ENCODE data around the gene FHIT. TPM values are rescaled to one million over a fixed set of nuclear protein-coding genes. Genes with fewer than 3 reads are reported as not detected.
"Not testable (repeated sequence)": the region's sequence is repeated elsewhere in the genome, so short reads cannot be mapped to it uniquely, and the experiment has no call there.

FHIT gene
- polyA plus RNA-seq, 1 donor = 5.5 TPM

- DNase-seq = no peak
Measured at GRCh38 chr3:61226166-61226686, 25.0 kb downstream of the FHIT start.

GRCh38 chr3:61224823-61225222, 26.4 kb downstream of the FHIT start:
- DNase-seq = no peak

DNA sequence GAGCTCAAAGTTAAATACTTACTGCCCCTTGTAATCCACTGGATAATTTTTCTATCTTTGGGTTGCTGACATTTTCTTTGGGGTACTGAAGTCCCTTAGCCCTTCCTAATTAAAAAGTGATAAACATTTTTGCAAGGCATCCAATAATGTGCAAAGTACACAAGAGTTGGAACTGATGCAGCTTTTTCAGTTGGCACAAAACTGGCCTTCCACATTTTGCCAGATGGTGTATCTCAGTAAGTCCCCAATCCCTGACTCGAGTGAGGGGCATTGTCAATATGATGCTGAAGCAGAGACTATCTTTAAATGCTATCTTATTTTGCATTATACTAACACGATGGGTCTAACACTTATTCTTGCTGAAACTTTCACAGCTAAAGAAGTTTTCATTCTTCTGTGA, 27.8 kb downstream of the FHIT start:
- no peak for DNase-seq

DNA sequence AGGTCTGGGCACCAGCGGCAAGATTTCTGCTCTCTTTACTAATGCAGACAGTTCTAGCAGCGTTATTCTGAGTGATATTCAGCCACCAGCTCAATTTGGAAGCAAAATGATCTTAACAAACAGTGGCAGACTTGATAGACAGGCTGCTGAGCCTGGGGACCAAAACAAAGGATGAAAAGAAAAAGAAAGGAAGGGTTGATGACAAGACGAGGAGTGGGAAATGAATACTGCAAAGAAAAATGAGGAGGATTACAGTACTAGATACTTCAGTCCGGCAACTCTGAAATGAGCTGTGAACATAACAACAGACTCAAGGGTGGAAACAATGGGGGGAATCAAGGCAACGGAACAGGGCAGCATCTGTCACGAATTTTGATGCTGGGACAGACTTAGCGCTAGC, 28.8 kb downstream of the FHIT start:
- DNase-seq = no peak

DNA sequence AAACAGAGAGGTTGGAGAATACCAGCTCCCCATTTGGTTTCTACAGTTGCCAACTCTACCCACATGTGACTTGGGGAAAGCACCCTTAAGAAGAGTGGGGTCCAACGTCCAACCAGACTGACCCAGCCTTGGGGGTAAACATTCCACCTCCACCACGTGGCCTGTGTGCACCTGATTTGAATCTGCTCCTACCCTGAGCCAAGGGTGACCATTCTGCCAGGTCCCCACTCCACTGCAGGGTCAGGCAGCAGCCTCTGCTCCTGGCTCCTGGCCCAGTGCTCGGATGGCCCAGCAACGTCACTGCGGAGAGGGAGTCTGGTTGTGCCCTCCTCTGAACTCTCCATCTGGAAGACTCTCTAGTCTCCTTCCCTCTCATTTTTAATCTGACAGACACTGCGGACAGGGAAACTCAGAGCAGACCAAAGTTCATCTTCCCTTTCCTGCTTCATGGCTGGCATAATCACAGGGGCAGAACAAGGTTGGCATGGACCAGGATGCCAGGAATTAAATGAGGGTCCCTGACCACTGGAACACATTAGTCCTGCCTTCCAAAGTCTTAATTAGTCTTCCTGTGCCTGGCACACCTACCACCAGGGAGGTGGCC, 29.4 kb downstream of the FHIT start:
- no peak for DNase-seq

- no peak for DNase-seq
Measured at GRCh38 chr3:61218504-61218903, 32.7 kb downstream of the FHIT start.

GRCh38 chr3:61216171-61216570, 35.1 kb downstream of the FHIT start:
- DNase-seq = not testable (repeated sequence)

DNA sequence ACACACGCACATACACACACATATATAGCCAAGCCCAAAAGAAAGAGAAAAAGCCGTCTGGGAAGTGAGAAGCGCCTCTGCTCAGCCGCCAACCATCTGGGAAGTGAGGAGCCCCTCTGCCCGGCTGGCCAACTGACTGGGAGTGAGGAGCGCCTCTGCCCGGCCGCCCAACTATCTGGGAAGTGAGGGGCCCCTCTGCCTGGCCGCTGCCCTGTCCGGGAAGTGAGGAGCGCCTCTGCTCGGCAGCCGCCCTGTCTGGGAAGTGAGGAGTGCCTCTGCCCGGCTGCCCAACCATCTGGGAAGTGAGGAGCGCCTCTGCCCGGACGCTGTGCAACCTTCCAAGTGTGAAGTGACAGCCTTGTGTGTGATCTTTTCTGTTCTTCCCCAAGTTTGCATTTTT, 49.2 kb downstream of the FHIT start:
- no peak for DNase-seq

- no peak for DNase-seq
Measured at GRCh38 chr3:61201071-61201470, 50.2 kb downstream of the FHIT start.

GRCh38 chr3:61200270-61200669, 51.0 kb downstream of the FHIT start:
- no peak for DNase-seq

DNA sequence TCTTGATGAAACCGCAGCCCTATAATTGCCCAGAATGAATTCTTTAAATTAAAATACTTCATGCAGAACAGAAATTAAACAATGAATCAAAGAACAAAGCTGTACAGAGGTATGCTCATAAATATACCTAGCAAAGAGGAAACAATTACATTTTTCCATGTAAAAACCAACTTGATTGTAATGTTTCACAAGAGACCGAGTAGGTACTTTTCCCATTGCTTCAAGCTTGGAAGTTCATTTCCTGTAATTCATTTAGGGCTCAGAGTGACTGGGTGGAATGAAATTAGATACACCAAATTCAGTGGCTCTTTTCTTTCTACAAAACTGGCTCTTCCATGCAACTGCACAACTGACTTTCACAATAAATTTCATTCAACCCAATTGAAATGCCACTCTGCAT, 51.4 kb downstream of the FHIT start:
- no peak for DNase-seq

DNA sequence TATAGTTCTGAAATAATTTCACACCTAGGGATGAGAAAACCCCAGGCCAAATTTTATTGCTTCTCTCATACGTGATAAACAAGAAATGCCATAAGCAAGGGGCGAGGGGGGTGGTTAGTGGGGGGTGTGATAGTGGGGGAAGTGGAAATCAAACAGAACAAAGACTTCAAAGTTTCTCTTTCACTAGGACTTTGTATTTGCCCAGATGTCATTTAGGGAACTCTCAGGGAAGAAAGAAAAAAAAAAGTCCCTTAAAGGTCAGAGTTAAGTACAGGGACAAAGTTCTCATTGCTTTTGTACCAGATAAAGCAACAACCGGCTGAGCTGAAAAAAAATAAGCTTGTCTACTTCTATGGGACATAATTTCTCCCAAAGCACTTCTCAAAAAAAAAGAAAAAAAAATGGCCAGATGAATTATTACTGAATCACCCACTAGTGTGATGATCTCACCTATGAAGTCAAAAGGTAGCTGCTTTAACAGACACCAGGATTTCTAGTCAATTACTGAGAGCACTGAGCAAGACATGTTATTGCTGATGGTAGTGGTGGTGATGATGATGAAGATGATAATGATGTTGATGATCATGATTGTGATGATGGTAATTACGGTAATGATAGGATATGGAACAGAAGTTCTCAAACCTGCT, 56.2 kb downstream of the FHIT start:
- DNase-seq = no peak

DNA sequence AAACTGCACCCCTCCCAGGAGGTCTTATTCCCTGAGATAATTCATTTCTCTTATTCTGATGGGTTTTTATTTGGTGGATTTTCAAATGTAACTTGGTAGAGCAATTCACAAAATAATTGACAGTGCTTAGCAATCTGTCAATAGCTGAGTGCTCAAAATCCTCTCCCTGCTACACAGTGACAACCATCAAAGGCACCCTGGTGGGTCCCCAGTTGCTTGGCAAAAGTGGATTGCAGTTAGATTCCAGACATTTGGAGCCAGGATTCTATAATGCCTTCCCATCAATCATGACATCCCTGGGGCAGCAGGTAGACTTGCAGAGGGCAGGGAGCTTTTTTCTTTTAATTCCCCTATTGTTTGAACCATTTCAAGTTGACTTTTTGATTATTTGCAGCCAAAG, 59.0 kb downstream of the FHIT start:
- DNase-seq = no peak

- not testable (repeated sequence) for DNase-seq
Measured at GRCh38 chr3:61190205-61190604, 61.0 kb downstream of the FHIT start.

DNA sequence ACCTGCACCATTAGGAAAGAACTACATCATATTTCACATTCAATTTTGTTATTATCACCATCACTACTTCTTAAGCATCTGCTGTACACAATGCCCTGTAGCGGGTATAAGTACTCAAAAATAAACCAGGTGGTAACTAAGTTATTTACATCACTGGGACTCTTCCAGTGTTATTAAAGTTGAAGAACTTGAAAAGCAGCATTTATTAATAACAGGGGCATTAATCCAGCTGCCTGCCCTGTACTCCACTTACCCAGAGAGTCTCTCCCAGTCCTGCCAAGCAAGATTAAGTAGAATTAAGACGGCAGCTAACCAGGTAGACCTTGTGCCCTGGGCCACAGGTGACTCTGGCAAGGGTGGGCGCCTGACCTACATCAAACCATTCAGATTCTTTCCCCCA, 65.2 kb downstream of the FHIT start:
- no peak for DNase-seq

DNA sequence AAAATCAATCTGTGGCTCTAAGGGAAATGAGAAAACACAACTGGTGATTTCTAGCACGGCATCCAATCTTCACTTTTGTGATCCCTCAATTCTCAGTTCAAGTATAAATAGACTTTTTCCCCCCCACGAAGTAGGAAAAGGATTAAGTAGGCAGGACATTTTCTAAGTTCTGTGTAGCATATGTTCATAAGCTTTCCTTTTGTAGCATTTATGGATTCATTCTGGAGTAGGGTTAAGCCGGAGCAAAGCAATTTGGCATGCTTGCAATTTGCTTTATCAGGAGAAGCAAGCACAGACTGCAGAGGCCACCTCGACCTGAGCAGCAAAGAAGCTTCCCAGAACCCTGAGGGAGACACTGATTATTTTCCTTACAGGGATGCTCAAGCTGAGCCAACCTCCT, 66.3 kb downstream of the FHIT start:
- DNase-seq = no peak

DNA sequence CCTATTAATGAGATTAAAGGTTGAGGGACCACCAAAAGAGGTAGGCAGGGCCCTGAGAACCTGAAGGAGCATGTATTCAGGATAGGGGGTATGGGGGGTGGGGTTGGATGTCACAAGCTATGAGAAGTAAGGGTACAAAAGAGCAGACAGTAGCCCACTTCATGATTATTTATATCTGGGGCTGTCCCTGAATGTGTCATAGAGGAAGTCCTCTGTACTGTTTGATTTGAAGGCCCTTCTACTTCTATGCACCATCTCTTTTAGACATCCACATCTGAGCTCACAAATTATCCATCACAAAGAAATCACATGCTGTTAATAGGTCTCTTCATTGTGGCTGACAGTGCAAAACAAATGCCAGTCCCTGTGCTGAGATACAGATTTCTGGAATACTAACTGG, 68.6 kb downstream of the FHIT start:
- DNase-seq = no peak

- DNase-seq = no peak
Measured at GRCh38 chr3:61181874-61182273, 69.4 kb downstream of the FHIT start.

GRCh38 chr3:61180206-61180605, 71.0 kb downstream of the FHIT start:
- no peak for DNase-seq

DNA sequence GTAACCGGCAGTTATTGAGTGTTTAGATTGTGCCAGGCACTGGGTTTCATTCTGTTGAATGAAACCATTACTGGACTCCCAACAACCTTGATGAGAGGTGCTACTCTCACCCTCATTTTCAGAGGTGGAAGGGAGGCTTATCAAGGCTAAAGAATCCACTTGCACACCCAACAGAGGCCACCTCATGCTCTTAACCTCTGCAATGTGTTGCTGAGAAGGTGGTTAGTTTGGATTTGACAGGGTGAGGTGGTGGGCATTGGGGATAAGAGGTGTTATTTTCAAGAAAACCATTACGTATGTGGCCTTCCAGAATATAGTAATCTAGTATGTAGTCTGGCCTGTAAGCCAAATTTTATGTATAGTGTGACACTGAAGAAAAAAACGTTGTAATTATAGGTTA, 73.1 kb downstream of the FHIT start:
- DNase-seq = no peak

DNA sequence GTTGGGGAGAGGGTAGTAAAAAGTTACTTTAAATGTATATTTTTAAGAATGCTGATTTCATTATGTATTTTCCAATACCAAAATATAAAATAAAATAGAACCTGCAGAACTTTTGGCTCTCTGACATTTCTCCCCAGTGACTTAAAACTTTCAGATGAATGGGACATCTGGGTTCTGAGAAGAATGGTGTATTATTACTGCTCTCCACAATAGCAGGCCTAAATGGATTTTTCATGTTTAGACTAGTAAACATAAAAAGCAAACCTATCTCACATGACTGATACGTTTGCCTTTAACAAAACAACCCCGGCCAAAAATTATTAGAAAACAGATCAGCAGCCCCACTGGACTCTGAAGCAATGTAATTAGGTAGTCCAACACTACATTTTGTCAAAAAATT, 73.8 kb downstream of the FHIT start:
- DNase-seq = no peak

GRCh38 chr3:61173676-61174075, 77.6 kb downstream of the FHIT start:
- DNase-seq = no peak

GRCh38 chr3:61172684-61173083, 78.6 kb downstream of the FHIT start:
- no peak for DNase-seq

DNA sequence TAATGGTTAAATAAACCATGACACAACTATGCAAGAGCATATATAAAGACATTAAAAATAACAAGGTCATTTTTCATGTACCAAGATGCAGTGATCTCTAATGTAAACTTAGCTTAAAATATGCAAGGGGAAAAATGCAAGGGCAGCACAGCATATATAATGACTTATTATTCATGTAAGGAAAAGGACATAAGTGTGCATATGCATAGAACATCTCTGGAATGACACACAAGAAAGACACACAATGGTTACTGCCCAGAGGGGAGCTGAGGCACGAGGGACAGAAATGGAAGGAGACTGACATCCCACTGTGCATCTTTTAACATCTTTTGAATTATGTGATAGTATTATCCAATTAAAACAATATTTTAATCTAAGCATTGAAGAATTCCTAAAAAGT, 79.0 kb downstream of the FHIT start:
- no peak for DNase-seq
